OCI-LY7 (cell line): ENCODE results near the gene STAC3.

ENCODE experiments used
- CTCF ChIP-seq: fragments of 200-600 bp; sonication (generic); conservative IDR thresholded peaks from 2 replicates; pipeline ENCODE4 v1.5.1; 2014; ENCODE audit warnings: mild to moderate bottlenecking, antibody characterized with exemption, low read length, moderate library complexity, mixed read lengths
- EZH2phosphoT487 ChIP-seq: fragments of 200-600 bp; sonication (generic); IDR thresholded peaks from 2 replicates; pipeline ENCODE4 v1.6.1; 2018; ENCODE audit warnings: low read depth, borderline replicate concordance, mild to moderate bottlenecking, mixed run types, antibody characterized with exemption, low read length, moderate library complexity, mixed read lengths

DNA sequence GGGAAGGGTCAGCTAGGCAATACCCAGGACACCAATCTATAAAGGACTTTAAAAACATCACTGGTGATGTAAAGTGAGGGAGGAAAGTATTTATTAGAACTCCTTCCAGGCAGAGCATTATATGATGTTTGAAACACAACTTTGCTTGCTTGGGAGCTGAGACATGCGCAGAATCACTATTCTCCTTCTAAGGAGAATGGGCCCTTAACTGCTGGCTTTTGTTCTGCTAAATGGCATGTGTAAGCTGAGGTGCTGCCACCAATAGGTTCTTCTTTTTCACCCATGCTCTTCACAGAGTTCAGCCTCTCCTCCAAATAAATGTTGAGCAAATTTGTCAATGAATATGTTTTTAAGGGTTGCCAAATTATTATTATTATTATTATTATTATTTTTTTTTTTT is 3.9 kb downstream of the STAC3 start:
- TF ChIP-seq CTCF = no peak
- TF ChIP-seq EZH2phosphoT487 = no peak
